GM21528 (cell line): ENCODE measurements around the gene ANO2.

Source experiments
- ATAC-seq: cut with Tn5 transposase; IDR thresholded peaks from one replicate; pipeline ENCODE4 v1.9.1; 2021; ENCODE audit warnings: mild to moderate bottlenecking, moderate library complexity; ENCODE audit not compliant: unreplicated experiment, low FRiP score

ANO2 gene

GRCh38 chr12:5739917-5740316 is 205.1 kb downstream of the ANO2 start:
- no peak for ATAC-seq

GRCh38 chr12:5737778-5738177 is 207.3 kb downstream of the ANO2 start:
- no peak for ATAC-seq

- ATAC-seq = no peak
Measured at GRCh38 chr12:5736527-5736926, 208.5 kb downstream of the ANO2 start.

GRCh38 chr12:5736016-5736415 is 209.0 kb downstream of the ANO2 start:
- no peak for ATAC-seq

GRCh38 chr12:5733916-5734315 is 211.1 kb downstream of the ANO2 start:
- no peak for ATAC-seq

GRCh38 chr12:5733136-5733755 is 211.8 kb downstream of the ANO2 start:
- no peak for ATAC-seq

GRCh38 chr12:5730962-5731361 is 214.1 kb downstream of the ANO2 start:
- ATAC-seq = no peak

GRCh38 chr12:5723711-5724252 is 221.3 kb downstream of the ANO2 start:
- ATAC-seq = no peak

- ATAC-seq = no peak
Measured at GRCh38 chr12:5723071-5723470, 222.0 kb downstream of the ANO2 start.

GRCh38 chr12:5720381-5721005 is 224.6 kb downstream of the ANO2 start:
- ATAC-seq = no peak

GRCh38 chr12:5718680-5719079 is 226.4 kb downstream of the ANO2 start:
- no peak for ATAC-seq

- no peak for ATAC-seq
Measured at GRCh38 chr12:5718073-5718472, 227.0 kb downstream of the ANO2 start.

GRCh38 chr12:5716976-5717375 is 228.1 kb downstream of the ANO2 start:
- ATAC-seq = no peak

GRCh38 chr12:5716201-5716600 is 228.9 kb downstream of the ANO2 start:
- no peak for ATAC-seq

GRCh38 chr12:5715021-5715420 is 230.0 kb downstream of the ANO2 start:
- ATAC-seq = no peak

GRCh38 chr12:5713599-5714081 is 231.4 kb downstream of the ANO2 start:
- no peak for ATAC-seq

- ATAC-seq = no peak
Measured at GRCh38 chr12:5710260-5710878, 234.7 kb downstream of the ANO2 start.

GRCh38 chr12:5708371-5708770 is 236.7 kb downstream of the ANO2 start:
- no peak for ATAC-seq

- no peak for ATAC-seq
Measured at GRCh38 chr12:5706247-5706646, 238.8 kb downstream of the ANO2 start.

- ATAC-seq = no peak
Measured at GRCh38 chr12:5705791-5706190, 239.3 kb downstream of the ANO2 start.

GRCh38 chr12:5694759-5695409 is 250.2 kb downstream of the ANO2 start:
- ATAC-seq = no peak
